AG09319 (cell line): ENCODE measurements around the gene CDC42SE2.
"Not testable (repeated sequence)": the region's sequence is repeated elsewhere in the genome, so short reads cannot be mapped to it uniquely, and the experiment has no call there.

Experiments
- DNase-seq: peaks from one replicate; pipeline ENCODE4 v3.0.0-alpha.2; 2010; ENCODE audit warnings: low read depth; ENCODE audit errors: extremely low read depth
- CTCF ChIP-seq: IDR thresholded peaks from 2 replicates; pipeline ENCODE4 v1.5.1; 2011; ENCODE audit warnings: low read depth, mild to moderate bottlenecking, inconsistent platforms, low read length, moderate library complexity

CDC42SE2 gene

GRCh38 chr5:131277875-131278740 lies 14.3 kb downstream of the CDC42SE2 start:
- TF ChIP-seq CTCF, result no peak
- no peak for DNase-seq

- not testable (repeated sequence) for DNase-seq
Measured at GRCh38 chr5:131278741-131279124, 14.9 kb downstream of the CDC42SE2 start.

- no peak for TF ChIP-seq CTCF
- no peak for DNase-seq
Measured at GRCh38 chr5:131279204-131279603, 15.4 kb downstream of the CDC42SE2 start.

- no peak for TF ChIP-seq CTCF
- no peak for DNase-seq
Measured at GRCh38 chr5:131280417-131280816, 16.6 kb downstream of the CDC42SE2 start.

GRCh38 chr5:131281133-131281867 lies 17.4 kb downstream of the CDC42SE2 start:
- DNase-seq, result no peak
- no peak for TF ChIP-seq CTCF

- TF ChIP-seq CTCF, result no peak
- no peak for DNase-seq
Measured at GRCh38 chr5:131281868-131282234, 18.0 kb downstream of the CDC42SE2 start.

GRCh38 chr5:131282235-131282634 lies 18.4 kb downstream of the CDC42SE2 start:
- DNase-seq, result no peak
- TF ChIP-seq CTCF, result no peak
